Measurements from ENCODE around the gene STX17. TPM values are rescaled to one million over a fixed set of nuclear protein-coding genes. Genes with fewer than 3 reads are reported as not detected.

Gene STX17
- total and polyA plus RNA-seq, 2 donors (not counting 3 experiments of a cell fraction or from before 2014, with no cell fraction given), result 5.3 to 17.6 TPM

DNA sequence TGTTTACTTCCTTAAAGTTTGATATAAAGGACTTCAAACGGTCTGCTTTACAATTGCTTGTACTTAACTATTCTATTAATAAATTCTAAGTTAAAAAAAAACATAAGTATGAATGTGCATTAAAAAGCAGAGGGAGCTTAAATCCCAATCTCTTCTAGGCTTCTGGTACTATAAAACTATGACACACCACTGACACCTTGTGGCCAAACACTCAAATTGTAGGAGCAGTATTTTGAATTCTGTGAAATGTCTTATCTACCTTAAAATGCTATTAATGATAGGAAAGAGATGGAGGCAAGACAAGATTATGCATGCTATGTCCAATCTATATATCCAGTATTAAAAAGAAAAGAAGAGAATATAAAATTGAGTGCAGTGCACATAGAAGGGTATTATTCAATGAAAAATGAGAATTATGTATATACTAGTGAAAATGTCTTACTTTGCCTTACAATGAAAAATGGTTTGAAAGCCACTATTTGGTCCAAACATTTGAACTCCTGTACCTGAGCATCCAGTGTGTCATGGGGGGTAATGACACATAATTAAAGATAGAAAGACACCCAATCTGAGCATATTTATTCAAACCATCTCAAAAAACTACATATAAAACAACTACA lies 104.7 kb downstream of the STX17 start:
- FAIRE-seq (peak; percentile 72), DNase-seq (ENCODE audit: low read depth, low spot score) (peak; percentile 62)
- intact Hi-C loops (cut with micrococcal nuclease) (loop anchor here (1.0 to 5.0 kb wide), 5 partner anchors 189 to 848 kb away; partner anchors contain the start of gene NR4A3), dilution Hi-C loops (cut with MboI; ENCODE audit: extremely low pct_ligation_motif_present, low sequenced_read_pairs) (no loop called here)
- Histone ChIP-seq H3K4me2 (ENCODE audit: insufficient read depth, low read length) (no peak overlapping the region), H3K9me1 (replicated peaks; ENCODE audit: control insufficient read depth, extremely low read depth, insufficient read depth, low read length) (no peaks in the 10 kb centered on the region), H2AFZ (ENCODE audit: low read depth, low read length) (no peak overlapping the region), H3K9me3 (replicated peaks; ENCODE audit: control insufficient read depth, insufficient read depth, low read length) (no peaks in the 10 kb centered on the region), H4K20me1 (replicated peaks; ENCODE audit: control insufficient read depth, extremely low read depth, insufficient read depth, low read length) (no peaks in the 10 kb centered on the region), H3K79me2 (ENCODE audit: control insufficient read depth, insufficient read depth, low read length) (no peaks in the 10 kb centered on the region), H3K9ac (replicated peaks; ENCODE audit: extremely low read depth, insufficient read depth, low read length) (no peak overlapping the region), H3K27me3 (ENCODE audit: control insufficient read depth in 2 of 2, insufficient read depth in 2 of 2, low read length in 2 of 2) (no peaks in the 10 kb centered on the region), H3K4me3 (replicated peaks in 1 of 3; ENCODE audit: insufficient read depth in 1 of 3, low read depth in 1 of 3, low read length in 3 of 3) (no peak overlapping the region), H3K36me3 (ENCODE audit: control insufficient read depth in 2 of 2, extremely low read depth in 1 of 2, insufficient read depth in 2 of 2, low read length in 2 of 2) (no peaks in the 10 kb centered on the region), H3K27ac (ENCODE audit: insufficient read depth, low read depth, low read length) (no peak overlapping the region), H3K4me1 (ENCODE audit: control insufficient read depth, extremely low read depth, insufficient read depth, low read length) (no peaks in the 10 kb centered on the region)
- ChIA-PET CTCF (interaction anchor here (0.6 to 2.1 kb wide), 41 partner anchors 10 to 861 kb away, joined by 3 to 30 read pairs (median 5); partner anchors contain the start of genes ALG2, NR4A3 and SEC61B), POLR2A (no interaction called here)
- no TSS peak for BruUV-seq (replicated peaks)
- TF ChIP-seq, protein P1, sequence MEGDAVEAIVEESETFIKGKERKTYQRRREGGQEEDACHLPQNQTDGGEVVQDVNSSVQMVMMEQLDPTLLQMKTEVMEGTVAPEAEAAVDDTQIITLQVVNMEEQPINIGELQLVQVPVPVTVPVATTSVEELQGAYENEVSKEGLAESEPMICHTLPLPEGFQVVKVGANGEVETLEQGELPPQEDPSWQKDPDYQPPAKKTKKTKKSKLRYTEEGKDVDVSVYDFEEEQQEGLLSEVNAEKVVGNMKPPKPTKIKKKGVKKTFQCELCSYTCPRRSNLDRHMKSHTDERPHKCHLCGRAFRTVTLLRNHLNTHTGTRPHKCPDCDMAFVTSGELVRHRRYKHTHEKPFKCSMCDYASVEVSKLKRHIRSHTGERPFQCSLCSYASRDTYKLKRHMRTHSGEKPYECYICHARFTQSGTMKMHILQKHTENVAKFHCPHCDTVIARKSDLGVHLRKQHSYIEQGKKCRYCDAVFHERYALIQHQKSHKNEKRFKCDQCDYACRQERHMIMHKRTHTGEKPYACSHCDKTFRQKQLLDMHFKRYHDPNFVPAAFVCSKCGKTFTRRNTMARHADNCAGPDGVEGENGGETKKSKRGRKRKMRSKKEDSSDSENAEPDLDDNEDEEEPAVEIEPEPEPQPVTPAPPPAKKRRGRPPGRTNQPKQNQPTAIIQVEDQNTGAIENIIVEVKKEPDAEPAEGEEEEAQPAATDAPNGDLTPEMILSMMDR (IDR thresholded peaks at IDR 0.05; ENCODE audit: extremely low read depth in 1 of 2, insufficient read depth in 1 of 2, low read depth in 1 of 2, low read length in 2 of 2), result peak; percentile 37 to 44
- no peak for TF ChIP-seq FOS (IDR thresholded peaks at IDR 0.05; ENCODE audit: borderline replicate concordance, insufficient read depth, low read length)

DNA sequence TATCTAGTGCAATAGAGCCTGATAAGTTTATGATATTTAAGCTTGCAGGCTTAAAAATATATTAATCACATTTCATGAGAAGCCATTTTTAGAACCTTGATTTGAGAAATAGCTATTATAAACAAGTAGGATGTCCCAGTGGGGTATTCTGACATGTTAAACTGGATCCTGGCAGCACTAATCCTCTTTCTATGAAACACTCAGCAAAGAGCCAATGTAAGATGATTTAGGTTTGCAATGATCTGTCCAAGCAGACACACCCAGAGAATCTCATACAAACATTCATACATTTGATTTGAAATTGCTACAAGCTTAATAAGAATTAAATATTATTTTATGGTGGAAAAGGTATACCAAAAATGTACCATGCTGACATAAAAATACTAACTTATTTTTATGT lies 105.8 kb downstream of the STX17 start:
- intact Hi-C loops (cut with micrococcal nuclease), result loop anchor here (5.0 kb wide), 1 partner anchor 190 kb away; the partner anchor contains the start of gene NR4A3
- H3K4me2 ChIP-seq (ENCODE audit: insufficient read depth, low read length), result no peak overlapping the region
- TF ChIP-seq, protein P1 (IDR thresholded peaks at IDR 0.05; ENCODE audit: extremely low read depth in 1 of 2, insufficient read depth in 1 of 2, low read depth in 1 of 2, low read length in 2 of 2), result no peak
- no peak for TF ChIP-seq GATA2 (IDR thresholded peaks at IDR 0.05; ENCODE audit: insufficient read depth, insufficient read length, low read depth, low read length)
- TF ChIP-seq MYC (IDR thresholded peaks at IDR 0.05; ENCODE audit: low read depth, low read length), result no peak
- dilution Hi-C loops (cut with MboI; ENCODE audit: extremely low pct_ligation_motif_present, low sequenced_read_pairs), result no loop called here
- H3K9ac ChIP-seq (replicated peaks; ENCODE audit: extremely low read depth, insufficient read depth, low read length), result no peak overlapping the region
- ChIA-PET POLR2A (no interaction called here), CTCF (interaction anchor here (0.6 to 2.4 kb wide), 10 partner anchors 17 to 840 kb away, joined by 3 to 16 read pairs (median 4); no protein-coding TSS in a partner anchor)
- no peak for DNase-seq (ENCODE audit: low read depth, low spot score)
- no peak for FAIRE-seq
- no peaks in the 10 kb centered on the region for H3K36me3 ChIP-seq (ENCODE audit: control insufficient read depth in 2 of 2, extremely low read depth in 1 of 2, insufficient read depth in 2 of 2, low read length in 2 of 2)
- H3K79me2 ChIP-seq (ENCODE audit: control insufficient read depth, insufficient read depth, low read length), result no peaks in the 10 kb centered on the region
- no peaks in the 10 kb centered on the region for H4K20me1 ChIP-seq (replicated peaks; ENCODE audit: control insufficient read depth, extremely low read depth, insufficient read depth, low read length)
- no peak overlapping the region for H3K4me3 ChIP-seq (replicated peaks in 1 of 3; ENCODE audit: insufficient read depth in 1 of 3, low read depth in 1 of 3, low read length in 3 of 3)
- H3K4me1 ChIP-seq (ENCODE audit: control insufficient read depth, extremely low read depth, insufficient read depth, low read length), result no peaks in the 10 kb centered on the region
- H3K9me3 ChIP-seq (replicated peaks; ENCODE audit: control insufficient read depth, insufficient read depth, low read length), result no peaks in the 10 kb centered on the region
- H2AFZ ChIP-seq (ENCODE audit: low read depth, low read length), result no peak overlapping the region
- H3K27ac ChIP-seq (ENCODE audit: insufficient read depth, low read depth, low read length), result no peak overlapping the region
- no peaks in the 10 kb centered on the region for H3K9me1 ChIP-seq (replicated peaks; ENCODE audit: control insufficient read depth, extremely low read depth, insufficient read depth, low read length)
- no TSS peak for BruUV-seq (replicated peaks)
- H3K27me3 ChIP-seq (ENCODE audit: control insufficient read depth in 2 of 2, insufficient read depth in 2 of 2, low read length in 2 of 2), result no peaks in the 10 kb centered on the region
